IMR-90 (cell line): ENCODE data around the gene CXCL17. TPM values are rescaled to one million over a fixed set of nuclear protein-coding genes. Genes with fewer than 3 reads are reported as not detected.

ENCODE experiments used
- ATAC-seq: fragments of 200-7000 bp; cut with Tn5 transposase; 2 replicates; pipeline ENCODE4 v1.9.1; 2020; ENCODE audit warnings: low read depth, mild to moderate bottlenecking, moderate library complexity
- BruUV-seq: library from RNA; stranded (reverse); fragments of 400-500 nt; replicated peaks from 2 replicates; lab custom pipeline; 2021; lab: Mats Ljungman, UMichigan
- CTCF ChIA-PET: fragments of 300-600 bp; formaldehyde crosslinking; extraction: SDS; loops from one replicate; lab custom pipeline; 2021; ENCODE audit warnings: antibody characterized with exemption; lab: Yijun Ruan, JAX
- POLR2A ChIA-PET: fragments of 300-600 bp; sonication (Branson Sonifier 250); formaldehyde crosslinking; loops from one replicate; lab custom pipeline; 2022; ENCODE audit warnings: antibody characterized with exemption; ENCODE audit not compliant: unreplicated experiment; lab: Charles Lee
- DNase-seq: peaks from one replicate; pipeline ENCODE4 v3.0.0; 2013
- H2AFZ ChIP-seq: replicated peaks from 2 replicates; pipeline ENCODE3; 2013; ENCODE audit warnings: low read length, mild to moderate bottlenecking; ENCODE audit not compliant: poor library complexity
- H2AK5ac ChIP-seq: 2 replicates; pipeline ENCODE4 v1.6.1; 2013; ENCODE audit warnings: low read depth, low read length, inconsistent platforms
- H2AK9ac ChIP-seq: replicated peaks from 2 replicates; pipeline ENCODE3; 2013; ENCODE audit warnings: mild to moderate bottlenecking, low read depth, low read length, moderate library complexity; ENCODE audit not compliant: poor library complexity
- H2BK120ac ChIP-seq: 2 replicates; pipeline ENCODE4 v1.6.1; 2013; ENCODE audit warnings: low read depth, low read length, inconsistent platforms
- H2BK15ac ChIP-seq: 3 replicates; pipeline ENCODE4 v1.6.1; 2013; ENCODE audit warnings: low read depth, low read length, inconsistent platforms
- H2BK20ac ChIP-seq: 2 replicates; pipeline ENCODE4 v1.6.1; 2013; ENCODE audit warnings: low read depth, mild to moderate bottlenecking, inconsistent platforms, low read length, moderate library complexity
- H2BK5ac ChIP-seq: 2 replicates; pipeline ENCODE4 v1.6.1; 2013; ENCODE audit warnings: mild to moderate bottlenecking, low read depth, low read length, inconsistent platforms; ENCODE audit not compliant: poor library complexity, severe bottlenecking
- H3K14ac ChIP-seq: replicated peaks from 2 replicates; pipeline ENCODE4 v1.6.1; 2013; ENCODE audit warnings: low read depth, low read length, inconsistent platforms
- H3K18ac ChIP-seq: 2 replicates; pipeline ENCODE4 v1.6.1; 2013; ENCODE audit warnings: low read depth, low read length, control low read depth
- H3K23ac ChIP-seq: 2 replicates; pipeline ENCODE4 v1.6.1; 2013; ENCODE audit warnings: low read depth, low read length, inconsistent platforms
- H3K27ac ChIP-seq: 2 replicates; pipeline ENCODE4 v1.5.1; 2013; ENCODE audit warnings: mild to moderate bottlenecking, control low read depth, low read length; ENCODE audit not compliant: insufficient read depth
- H3K27me3 ChIP-seq: 2 replicates; pipeline ENCODE4 v1.6.1; 2013; ENCODE audit warnings: low read length; ENCODE audit not compliant: control insufficient read depth, insufficient read depth
- H3K36me3 ChIP-seq: 2 replicates; pipeline ENCODE4 v1.6.1; 2013; ENCODE audit warnings: low read length, mixed read lengths; ENCODE audit not compliant: control insufficient read depth, insufficient read depth
- H3K4ac ChIP-seq: 2 replicates; pipeline ENCODE4 v1.6.1; 2013; ENCODE audit warnings: low read depth, low read length, inconsistent platforms
- H3K4me1 ChIP-seq: 2 replicates; pipeline ENCODE4 v1.6.1; 2013; ENCODE audit warnings: low read length, mixed read lengths; ENCODE audit not compliant: control insufficient read depth, insufficient read depth
- H3K4me2 ChIP-seq: 2 replicates; pipeline ENCODE4 v1.6.1; 2013; ENCODE audit warnings: low read depth, mild to moderate bottlenecking, control low read depth, low read length, moderate library complexity
- H3K4me3 ChIP-seq: 2 replicates; pipeline ENCODE4 v1.5.1; 2013; ENCODE audit warnings: low read depth, mild to moderate bottlenecking, control low read depth, low read length, moderate library complexity; ENCODE audit not compliant: insufficient read depth
- H3K56ac ChIP-seq: 2 replicates; pipeline ENCODE4 v1.6.1; 2013; ENCODE audit warnings: low read length, inconsistent platforms; ENCODE audit not compliant: insufficient read depth; ENCODE audit errors: extremely low read depth
- H3K79me1 ChIP-seq, 2 experiments: 2 replicates each; pipeline ENCODE4 v1.6.1; 2013; ENCODE audit warnings: low read length in 2 of 2, inconsistent platforms in 1 of 2, low read depth in 1 of 2
- H3K9ac ChIP-seq: 2 replicates; pipeline ENCODE4 v1.6.1; 2013; ENCODE audit warnings: low read depth, low read length, control low read depth
- H3K9me1 ChIP-seq: 2 replicates; pipeline ENCODE4 v1.6.1; 2013; ENCODE audit warnings: low read length, inconsistent platforms; ENCODE audit not compliant: insufficient read depth
- H3K9me3 ChIP-seq: 2 replicates; pipeline ENCODE4 v1.6.1; 2013; ENCODE audit warnings: low read length; ENCODE audit not compliant: control insufficient read depth, insufficient read depth
- H4K20me1 ChIP-seq: 2 replicates; pipeline ENCODE4 v1.6.1; 2013; ENCODE audit warnings: low read length, inconsistent platforms; ENCODE audit not compliant: insufficient read depth
- H4K5ac ChIP-seq: 2 replicates; pipeline ENCODE4 v1.6.1; 2013; ENCODE audit warnings: mild to moderate bottlenecking, low read depth, low read length, control low read depth
- H4K8ac ChIP-seq, 2 experiments: 2 replicates each; pipeline ENCODE4 v1.6.1; 2013; ENCODE audit warnings: low read depth in 2 of 2, low read length in 2 of 2, control low read depth in 1 of 2, inconsistent platforms in 1 of 2
- H4K91ac ChIP-seq: 2 replicates; pipeline ENCODE4 v1.6.1; 2013; ENCODE audit warnings: low read depth, low read length, inconsistent platforms; ENCODE audit not compliant: insufficient read depth
- ELK1 ChIP-seq: fragments of 150-350 bp; IDR thresholded peaks from 2 replicates; pipeline ENCODE4 v1.6.1; 2016; ENCODE audit warnings: low read depth, mild to moderate bottlenecking, low read length, moderate library complexity, borderline replicate concordance
- WGBS, 2 experiments: methylation state at CpG; one replicate each; pipeline versions ENCODE4 v1.1.5 to v1.1.7; 2013; ENCODE audit warnings: missing lambda C conversion rate in 2 of 2; ENCODE audit not compliant: insufficient read length in 1 of 2; ENCODE audit errors: extremely low coverage in 2 of 2; 5-methylcytosine and 5-hydroxymethylcytosine counted together
- dilution Hi-C: fragments of 300-500 bp; cut with HindIII; formaldehyde crosslinking; loops from one replicate; pipeline ENCODE4 v1.14.3; 2018; ENCODE audit warnings: low sequenced_read_pairs; ENCODE audit not compliant: unreplicated experiment
- in situ Hi-C: fragments of 300-500 bp; cut with MboI; formaldehyde crosslinking; loops from 3 replicates; pipeline ENCODE4 v1.14.3; 2019; ENCODE audit warnings: low sequenced_read_pairs, inconsistent platforms, mixed read lengths
- intact Hi-C: fragments of 100-400 bp; cut with micrococcal nuclease; formaldehyde crosslinking; loops from 2 replicates; pipeline ENCODE4 v1.10.0; 2022
- polyA plus RNA-seq, 3 experiments: library from polyadenylated mRNA; depleted of rRNA; stranded (reverse); fragments of >200 nt; gene quantifications; 2 replicates each; pipeline ENCODE4 v1.2.3, GENCODE V29; 2012; ENCODE audit warnings: low replicate concordance in 1 of 3
- total RNA-seq: library from RNA; depleted of rRNA; stranded (reverse); fragments of >200 nt; gene quantifications from 2 replicates; pipeline ENCODE4 v1.2.3, GENCODE V29; 2012

Gene CXCL17
- total and polyA plus RNA-seq, 2 of the 4 experiments (the other 2 are of a cell fraction), result not detected

DNA sequence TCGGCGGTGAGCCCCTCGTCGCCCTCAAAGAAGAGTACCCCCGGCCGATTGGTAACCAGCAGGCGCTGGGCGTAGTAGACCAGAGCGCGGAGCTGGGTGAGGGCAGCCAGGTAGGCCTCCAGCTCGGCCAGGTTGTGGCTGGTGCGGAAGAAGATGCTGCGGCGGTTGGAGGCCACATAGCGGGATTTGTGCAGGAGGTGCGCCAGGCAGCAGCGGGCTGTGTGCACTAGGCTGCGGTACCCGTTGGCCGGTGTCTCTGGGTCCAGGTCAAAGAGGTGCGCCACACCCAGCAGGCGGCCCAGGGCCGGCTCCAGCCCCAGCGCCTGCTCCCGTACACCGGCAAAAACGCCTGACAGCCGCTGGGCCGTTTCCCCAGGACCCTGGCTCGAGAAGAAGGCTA, 32.4 kb downstream of the CXCL17 start:
- no peak overlapping the region for H3K4me2 ChIP-seq
- ChIA-PET CTCF (no interaction called here), POLR2A (no interaction called here)
- no peak overlapping the region for H3K18ac ChIP-seq
- H4K91ac ChIP-seq, result no peak overlapping the region
- H3K4me3 ChIP-seq, result no peak overlapping the region
- H3K36me3 ChIP-seq, result peaks cover 1% of the 10 kb centered on the region; the same call in 1 of the 2 replicates
- no peak overlapping the region for H3K56ac ChIP-seq
- no peak overlapping the region for H3K23ac ChIP-seq
- no TSS peak for BruUV-seq
- no peak overlapping the region for H2BK20ac ChIP-seq
- no peak overlapping the region for H2AK5ac ChIP-seq
- no peak overlapping the region for H4K5ac ChIP-seq
- TF ChIP-seq ELK1, result no peak
- H3K9me3 ChIP-seq, result no peaks in the 10 kb centered on the region
- WGBS, 2 experiments, result 95% methylated on average over 26 of the region's 30 CpGs; no CpG with 5 or more reads in 1 of the 2 experiments
- peaks cover 0 to 2% of the 10 kb centered on the region in 2 experiments; a peak in 1 of 4 replicates for H3K79me1 ChIP-seq
- H3K4me1 ChIP-seq, result 0 out of 2 replicates have a peak, but pooled peaks cover 4% of the 10 kb centered on the region
- no peak overlapping the region for H3K27ac ChIP-seq
- no peak overlapping the region for H2BK15ac ChIP-seq
- H3K4ac ChIP-seq, result no peak overlapping the region
- in situ Hi-C loops, result no loop called here
- DNase-seq (no peak), ATAC-seq (no peak)
- no peak overlapping the region for H3K14ac ChIP-seq
- peaks cover 18% of the 10 kb centered on the region for H4K20me1 ChIP-seq
- H4K8ac ChIP-seq, result no peak overlapping the region
- H3K9me1 ChIP-seq, result 0 out of 2 replicates have a peak, but pooled peaks cover 4% of the 10 kb centered on the region
- no peak overlapping the region for H3K9ac ChIP-seq
- no peak overlapping the region for H2BK5ac ChIP-seq
- H3K27me3 ChIP-seq, result no peaks in the 10 kb centered on the region
- H2AK9ac ChIP-seq, result no peak overlapping the region
- H2AFZ ChIP-seq, result no peak overlapping the region
- dilution Hi-C loops, result no loop called here
- no peak overlapping the region for H2BK120ac ChIP-seq
- intact Hi-C loops, result no loop called here
